HG03103 (cell line): ENCODE data around the gene EFHD2.
"Not testable (repeated sequence)": the region's sequence is repeated elsewhere in the genome, so short reads cannot be mapped to it uniquely, and the experiment has no call there.

Source experiments
- ATAC-seq: cut with Tn5 transposase; IDR thresholded peaks from one replicate; pipeline ENCODE4 v1.9.1; 2021; ENCODE audit warnings: low read depth; ENCODE audit not compliant: unreplicated experiment

EFHD2 gene

DNA sequence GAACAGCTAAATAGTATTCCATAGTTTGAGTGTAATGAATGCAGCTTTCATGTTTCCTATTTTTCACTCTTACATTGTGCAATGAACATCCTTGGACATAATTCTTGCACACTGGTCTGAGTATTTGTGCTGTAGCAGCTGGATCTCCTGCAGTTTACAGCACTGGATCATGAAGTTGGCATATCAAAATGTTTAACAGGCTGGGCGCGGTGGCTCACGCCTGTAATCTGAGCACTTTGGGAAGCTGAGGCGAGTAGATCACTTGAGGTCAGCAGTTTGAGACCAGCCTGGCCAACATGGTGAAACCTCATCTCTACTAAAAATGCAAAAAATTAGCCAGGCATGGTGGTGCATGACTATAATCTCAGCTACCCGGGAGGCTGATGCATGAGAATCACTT lies 61.4 kb downstream of the EFHD2 start:
- not testable (repeated sequence) for ATAC-seq

DNA sequence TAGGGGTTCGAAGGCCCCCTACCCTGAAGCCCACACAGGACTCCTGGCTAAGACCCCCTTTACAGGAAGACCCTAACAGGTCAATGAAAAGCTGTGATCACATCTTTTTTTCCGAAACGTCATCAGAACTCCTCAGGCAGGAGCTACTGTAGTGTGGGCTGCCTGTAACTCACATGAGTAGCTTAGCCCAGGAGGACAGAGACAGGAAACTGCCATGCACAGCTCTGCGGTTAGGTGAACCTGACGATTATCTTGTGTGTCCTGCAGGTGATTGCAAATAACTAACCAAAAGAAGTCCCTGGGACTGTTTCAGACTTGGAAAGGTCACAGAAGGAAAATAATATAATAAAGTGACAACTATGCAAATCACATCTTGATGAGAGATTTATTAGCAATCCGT lies 62.0 kb downstream of the EFHD2 start:
- not testable (repeated sequence) for ATAC-seq

DNA sequence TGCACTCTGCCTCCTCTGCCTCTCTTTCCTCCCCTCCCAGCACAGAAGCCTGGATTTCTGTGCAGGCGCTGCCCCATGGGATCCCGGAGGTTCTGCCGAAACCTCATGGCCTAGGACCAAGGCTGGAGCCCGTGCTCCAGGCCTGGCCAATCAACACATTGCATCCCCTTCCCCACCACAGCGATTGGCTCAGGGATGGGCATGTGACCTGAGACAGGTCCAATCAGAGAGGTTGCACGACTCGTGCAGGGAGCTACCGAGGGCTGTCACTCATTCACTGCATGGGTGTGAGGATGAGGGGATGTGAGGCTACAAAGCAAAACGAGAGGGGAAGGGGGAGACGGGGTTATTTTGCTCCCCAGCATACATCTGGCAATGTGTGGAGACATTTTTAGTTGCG lies 62.9 kb downstream of the EFHD2 start:
- no peak for ATAC-seq

DNA sequence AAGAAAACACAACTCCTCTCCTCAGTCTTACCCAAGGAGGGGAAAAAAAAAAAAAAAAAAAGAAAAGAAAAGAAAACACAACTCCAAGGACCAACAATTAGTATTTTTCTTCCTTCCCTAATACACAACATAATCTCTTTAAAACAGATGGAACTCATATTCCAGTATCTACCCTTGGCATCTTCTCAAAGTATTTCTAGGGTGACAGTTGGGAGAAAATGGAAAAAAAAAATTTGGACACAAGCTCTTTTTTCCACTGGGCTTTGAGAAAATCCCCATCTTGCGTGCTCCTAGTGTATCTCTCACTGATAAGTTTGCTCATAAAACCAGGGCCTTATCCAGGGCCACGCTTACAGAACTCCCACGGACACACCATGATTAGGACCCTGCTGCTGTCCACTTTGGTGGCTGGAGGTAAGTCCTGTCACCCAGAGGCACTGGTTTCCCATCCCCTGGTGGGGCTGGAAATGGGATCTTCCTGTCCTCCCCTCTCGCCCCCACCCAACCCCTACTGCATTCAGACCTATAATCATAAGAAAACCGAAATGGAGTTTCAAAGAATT lies 66.1 kb downstream of the EFHD2 start, which contains the start of gene CELA2B:
CELA2B (plus strand) TSS at position 353 of the 563 bp plus-strand sequence; CDS start at position 375, 22 bp downstream.
- ATAC-seq, result no peak

DNA sequence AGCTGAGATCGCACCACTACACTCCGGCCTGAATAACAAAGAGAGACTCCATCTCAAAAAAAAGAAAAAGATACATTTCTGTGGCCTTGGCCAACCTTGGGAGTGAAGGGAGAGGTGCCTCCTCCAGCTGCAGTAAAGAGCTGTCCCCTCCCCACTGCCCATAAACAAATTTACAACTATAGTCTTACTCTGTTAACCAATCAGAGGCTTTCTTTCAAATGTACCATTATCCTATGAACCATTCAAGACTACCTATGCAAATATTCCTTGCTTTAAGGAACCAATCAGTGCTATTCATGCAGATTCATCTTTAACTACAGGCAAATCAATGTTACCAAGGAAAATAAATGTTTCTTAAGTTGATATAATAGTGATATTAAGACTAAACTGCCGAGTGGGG lies 67.2 kb downstream of the EFHD2 start:
- ATAC-seq, result no peak

DNA sequence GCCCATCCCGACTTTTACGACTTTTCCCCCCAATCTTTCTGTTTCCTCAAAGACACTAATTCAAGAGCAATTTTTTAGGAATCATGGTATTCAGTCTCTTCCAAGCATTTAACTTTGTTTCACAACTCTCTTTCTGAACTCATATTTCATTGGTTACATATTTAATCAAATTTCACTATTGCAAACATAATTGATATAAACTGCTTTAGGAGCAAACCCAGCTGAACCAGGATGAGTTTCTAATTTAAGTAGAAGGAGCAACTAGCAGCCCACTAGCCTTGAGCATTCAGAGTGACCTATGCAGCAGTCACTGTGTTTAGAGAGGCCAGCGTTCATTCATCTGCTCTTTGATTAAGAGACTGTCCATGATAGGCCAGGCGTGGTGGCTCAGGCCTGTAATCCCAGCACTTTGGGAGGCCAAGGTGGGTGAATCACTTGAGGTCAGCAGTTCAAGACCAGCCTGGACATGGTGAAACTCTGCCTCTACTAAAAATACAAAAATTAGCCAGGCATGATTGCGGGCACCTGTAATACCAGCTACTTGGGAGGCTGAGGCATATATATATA lies 68.0 kb downstream of the EFHD2 start:
- no peak for ATAC-seq
